T follicular helper cell (primary cell): ENCODE data around the gene GLP2R.

Experiments
- DNase-seq: peaks from one replicate; pipeline ENCODE4 v3.0.0-alpha.2; 2020; ENCODE audit warnings: low read depth

Gene GLP2R

GRCh38 chr17:9814337-9814945 is 11.3 kb upstream of the GLP2R start:
- DNase-seq = no peak

- no peak for DNase-seq
These were observed 9.3 kb upstream of the GLP2R start for GRCh38 chr17:9816472-9816871.

- no peak for DNase-seq
These were observed 8.6 kb upstream of the GLP2R start for GRCh38 chr17:9817086-9817485.

GRCh38 chr17:9818760-9819159 is 7.0 kb upstream of the GLP2R start:
- DNase-seq = no peak

GRCh38 chr17:9820448-9820847 is 5.3 kb upstream of the GLP2R start:
- DNase-seq = no peak

- no peak for DNase-seq
These were observed 3.8 kb upstream of the GLP2R start, which contains the start of gene GSG1L2 for GRCh38 chr17:9821921-9822320. TSS of gene GSG1L2 (minus strand) at chr17:9822079. CDS start at chr17:9822071, 8 bp downstream.

GRCh38 chr17:9824094-9824493 is 1.6 kb upstream of the GLP2R start:
- no peak for DNase-seq

GRCh38 chr17:9824797-9825338 is 856 bp upstream of the GLP2R start:
- no peak for DNase-seq

- DNase-seq = no peak
These were observed 2.9 kb downstream of the GLP2R start for GRCh38 chr17:9828296-9829295.

GRCh38 chr17:9829343-9829742 is 3.6 kb downstream of the GLP2R start:
- DNase-seq = no peak

GRCh38 chr17:9830711-9831110 is 5.0 kb downstream of the GLP2R start:
- no peak for DNase-seq

- no peak for DNase-seq
These were observed 8.2 kb downstream of the GLP2R start for GRCh38 chr17:9833922-9834321.

- no peak for DNase-seq
These were observed 12.1 kb downstream of the GLP2R start for GRCh38 chr17:9837551-9838471.

- DNase-seq = no peak
These were observed 13.7 kb downstream of the GLP2R start for GRCh38 chr17:9839433-9839832.

GRCh38 chr17:9842057-9842758 is 16.5 kb downstream of the GLP2R start:
- DNase-seq = no peak

GRCh38 chr17:9843152-9844010 is 17.7 kb downstream of the GLP2R start:
- DNase-seq = no peak

- DNase-seq = no peak
These were observed 18.4 kb downstream of the GLP2R start for GRCh38 chr17:9844153-9844552.

- DNase-seq = no peak
These were observed 19.6 kb downstream of the GLP2R start for GRCh38 chr17:9845306-9845705.

GRCh38 chr17:9850151-9850550 is 24.4 kb downstream of the GLP2R start:
- no peak for DNase-seq

GRCh38 chr17:9854255-9854654 is 28.5 kb downstream of the GLP2R start:
- no peak for DNase-seq
